CD14-positive monocyte (primary cell): Measurements from ENCODE around the gene PSMG3. TPM values are rescaled to one million over a fixed set of nuclear protein-coding genes. Genes with fewer than 3 reads are reported as not detected.
A peak's percentile ranks its signal among the peaks of the same experiment; 100 is the strongest.

ENCODE experiments used
- DNase-seq, 3 donors: peaks; one replicate each; pipeline ENCODE4 v3.0.0-alpha.2; 2011 to 2022
- H2AFZ ChIP-seq: 2 replicates; pipeline ENCODE4 v1.6.0; 2012; ENCODE audit warnings: mild to moderate bottlenecking, low read depth, low read length, inconsistent platforms; ENCODE audit not compliant: insufficient read depth, poor library complexity, severe bottlenecking
- H3K27ac ChIP-seq, 2 donors: 1 replicate in 1 of 2; 2 replicates in 1 of 2; pipeline ENCODE4 v1.5.1; 2012 to 2013; ENCODE audit warnings: low read length in 2 of 2, control low read depth in 1 of 2, inconsistent platforms in 1 of 2, low read depth in 1 of 2, mild to moderate bottlenecking in 1 of 2
- H3K27me3 ChIP-seq, 2 donors: one replicate each; pipeline versions ENCODE4 v1.6.0 to v1.6.1; 2011 to 2013; ENCODE audit warnings: low read length in 2 of 2; ENCODE audit not compliant: control insufficient read depth in 2 of 2, insufficient read depth in 2 of 2
- H3K36me3 ChIP-seq, 2 donors: replicated peaks in 1 of 2; 1 replicate in 1 of 2; 2 replicates in 1 of 2; pipeline versions ENCODE4 v1.5.1 to v1.6.1; 2012 to 2013; ENCODE audit warnings: low read length in 2 of 2, control low read depth in 1 of 2, inconsistent platforms in 1 of 2, mild to moderate bottlenecking in 1 of 2; ENCODE audit not compliant: insufficient read depth in 2 of 2, control insufficient read depth in 1 of 2
- H3K4me1 ChIP-seq, 2 donors: 1 replicate in 1 of 2; 2 replicates in 1 of 2; pipeline versions ENCODE4 v1.5.1 to v1.6.1; 2012 to 2013; ENCODE audit warnings: low read length in 2 of 2, control low read depth in 1 of 2, inconsistent platforms in 1 of 2, mild to moderate bottlenecking in 1 of 2, moderate library complexity in 1 of 2; ENCODE audit not compliant: insufficient read depth in 2 of 2, control insufficient read depth in 1 of 2
- H3K4me2 ChIP-seq: replicated peaks from 2 replicates; pipeline ENCODE3; 2012; ENCODE audit warnings: low read length, moderate library complexity, mild to moderate bottlenecking; ENCODE audit not compliant: poor library complexity, severe bottlenecking; ENCODE audit errors: extremely low read depth
- H3K4me3 ChIP-seq, 3 experiments: fragments of 200-600 bp in 1 of 3; sonication (generic) in 1 of 3; replicated peaks in 1 of 3; 1 replicate in 2 of 3; 2 replicates in 1 of 3; pipeline ENCODE4 v1.5.1; 2011 to 2013; ENCODE audit warnings: low read length in 3 of 3, mild to moderate bottlenecking in 3 of 3, control low read depth in 2 of 3, low read depth in 2 of 3, inconsistent platforms in 1 of 3, moderate library complexity in 1 of 3
- H3K79me2 ChIP-seq: 2 replicates; pipeline ENCODE4 v1.6.0; 2012; ENCODE audit warnings: mild to moderate bottlenecking, control low read depth, inconsistent platforms, low read length, moderate library complexity; ENCODE audit not compliant: insufficient read depth
- H3K9ac ChIP-seq: 2 replicates; pipeline ENCODE4 v1.6.0; 2017; ENCODE audit warnings: low read length, mild to moderate bottlenecking; ENCODE audit not compliant: insufficient read depth, poor library complexity, severe bottlenecking
- H3K9me3 ChIP-seq, 2 donors: replicated peaks in 1 of 2; 1 replicate in 1 of 2; 2 replicates in 1 of 2; pipeline versions ENCODE4 v1.5.1 to v1.6.1; 2012 to 2013; ENCODE audit warnings: low read length in 2 of 2, control low read depth in 1 of 2; ENCODE audit not compliant: control insufficient read depth in 1 of 2, insufficient read depth in 1 of 2
- H4K20me1 ChIP-seq: 2 replicates; pipeline ENCODE4 v1.6.0; 2012; ENCODE audit warnings: mild to moderate bottlenecking, low read length, control low read depth, moderate library complexity; ENCODE audit not compliant: insufficient read depth
- H3K27ac Mint-ChIP-seq, 7 donors: one replicate each; pipeline ENCODE4 v1.8.0; 2020; ENCODE audit warnings: mild to moderate bottlenecking in 7 of 7, mixed read lengths in 7 of 7, moderate library complexity in 6 of 7, inconsistent platforms in 2 of 7
- H3K27me3 Mint-ChIP-seq, 3 donors: one replicate each; pipeline ENCODE4 v1.8.0; 2021 to 2022; ENCODE audit warnings: low read depth in 3 of 3, mild to moderate bottlenecking in 3 of 3, mixed read lengths in 3 of 3, moderate library complexity in 3 of 3, inconsistent platforms in 1 of 3
- H3K36me3 Mint-ChIP-seq, 2 donors: one replicate each; pipeline ENCODE4 v1.8.0; 2020; ENCODE audit warnings: mixed read lengths in 2 of 2, inconsistent platforms in 1 of 2, mild to moderate bottlenecking in 1 of 2
- H3K4me1 Mint-ChIP-seq: one replicate; pipeline ENCODE4 v1.8.0; 2020; ENCODE audit warnings: mild to moderate bottlenecking, mixed read lengths
- H3K4me3 Mint-ChIP-seq, 2 donors: one replicate each; pipeline ENCODE4 v1.8.0; 2020; ENCODE audit warnings: mild to moderate bottlenecking in 2 of 2, mixed read lengths in 2 of 2, moderate library complexity in 1 of 2
- H3K9me3 Mint-ChIP-seq, 7 donors: one replicate each; pipeline ENCODE4 v1.8.0; 2020 to 2022; ENCODE audit warnings: mixed read lengths in 7 of 7, mild to moderate bottlenecking in 6 of 7, moderate library complexity in 6 of 7, inconsistent platforms in 2 of 7
- CTCF ChIP-seq: fragments of 200-600 bp; IDR thresholded peaks from one replicate; pipeline ENCODE4 v1.8.0; 2022; ENCODE audit warnings: antibody characterized with exemption, mild to moderate bottlenecking
- WGBS: methylation state at CpG from one replicate; pipeline ENCODE4 v1.1.5; 2013; ENCODE audit warnings: missing lambda C conversion rate; ENCODE audit not compliant: insufficient coverage; 5-methylcytosine and 5-hydroxymethylcytosine counted together
- intact Hi-C, 2 donors: fragments of 100-400 bp; cut with micrococcal nuclease; formaldehyde crosslinking; loops; one replicate each; pipeline versions ENCODE4 v1.15.0 to v1.15.1; 2023
- polyA plus RNA-seq, 3 donors: library from polyadenylated mRNA; depleted of rRNA in 1 of 3; unstranded in 2 of 3; stranded (reverse) in 1 of 3; fragments of 300-500 nt in 2 of 3; fragments of >200 nt in 1 of 3; fragmentation: Illumina TruSeq in 2 of 3; gene quantifications; 1 replicate in 2 of 3; 2 replicates in 1 of 3; pipeline ENCODE4 v1.2.3, GENCODE V29; 2012 to 2021

PSMG3 gene
- polyA plus RNA-seq, 3 donors = 32.6 to 38.8 (median 34.5) TPM

GRCh38 chr7:1531979-1532455, 37.8 kb downstream of the PSMG3 start:
- peaks cover 10 to 20% of the 10 kb centered on the region in 2 donors for H3K36me3 ChIP-seq
- peaks cover 56% of the 10 kb centered on the region for H4K20me1 ChIP-seq
- intact Hi-C loops = loop anchor here in 1 of 2 donors (2.0 to 10.0 kb wide), 3 partner anchors 19 to 993 kb away; partner anchors contain the start of gene INTS1
- DNase-seq = no peak
- no peak for TF ChIP-seq CTCF
- H3K4me1 ChIP-seq = peaks cover 32 to 42% of the 10 kb centered on the region in 2 donors
- Mint-ChIP-seq H3K27ac (peak overlapping the region; percentile 95 to 99 (median 98)), H3K9me3 (no peaks in the 10 kb centered on the region), H3K36me3 (peaks cover 0 to 18% of the 10 kb centered on the region in 2 donors), H3K27me3 (peaks cover 0 to 4% (median 0%) of the 10 kb centered on the region in 3 donors), H3K4me3 (peak overlapping the region; percentile 91 to 96), H3K4me1 (peaks cover 33% of the 10 kb centered on the region)
- H3K4me3 ChIP-seq = peak overlapping the region; percentile 74 to 81 (median 75)
- H3K9ac ChIP-seq = peak overlapping the region; percentile 84
- peak overlapping the region; percentile 97 to 98 for H3K27ac ChIP-seq
- H3K4me2 ChIP-seq = peak overlapping the region; percentile 83
- no peaks in the 10 kb centered on the region for H3K27me3 ChIP-seq
- no peak overlapping the region for H2AFZ ChIP-seq
- H3K79me2 ChIP-seq = peaks cover 55% of the 10 kb centered on the region
- no CpG with 5 or more reads among the region's 10 CpGs for WGBS
- H3K9me3 ChIP-seq = no peaks in the 10 kb centered on the region

- Histone ChIP-seq H4K20me1 (peaks cover 50% of the 10 kb centered on the region), H3K9me3 (no peaks in the 10 kb centered on the region), H2AFZ (no peak overlapping the region), H3K27me3 (no peaks in the 10 kb centered on the region), H3K4me1 (peaks cover 35 to 48% of the 10 kb centered on the region in 2 donors), H3K36me3 (peaks cover 10 to 16% of the 10 kb centered on the region in 2 donors), H3K27ac (peak overlapping the region; percentile 97 to 98), H3K4me3 (peak overlapping the region; percentile 74 to 81 (median 75)), H3K9ac (peak overlapping the region; percentile 84), H3K4me2 (peak overlapping the region; percentile 83), H3K79me2 (peaks cover 49% of the 10 kb centered on the region)
- WGBS = under 1% methylated on average over 53 of the region's 55 CpGs
- Mint-ChIP-seq H3K9me3 (no peaks in the 10 kb centered on the region), H3K27ac (peak overlapping the region; percentile 95 to 99 (median 98)), H3K4me3 (peak overlapping the region; percentile 91 to 96), H3K4me1 (peaks cover 39% of the 10 kb centered on the region), H3K27me3 (peaks cover 0 to 4% (median 0%) of the 10 kb centered on the region in 3 donors), H3K36me3 (peaks cover 0 to 16% of the 10 kb centered on the region in 2 donors)
- peak; percentile 39 to 64 (median 60) for DNase-seq
- no peak for TF ChIP-seq CTCF
- intact Hi-C loops = loop anchor here in 1 of 2 donors (10.0 kb wide), 1 partner anchor 993 kb away; no protein-coding TSS in a partner anchor
Measured at GRCh38 chr7:1531263-1531978, 38.4 kb downstream of the PSMG3 start.
